Upper lobe of left lung (tissue), 4 donors: ENCODE measurements around the gene RHBDL1.

Source experiments
- POLR2A ChIP-seq, 4 donors: fragments of 450-650 bp; IDR thresholded peaks; one replicate each; pipeline ENCODE4 v1.5.1; 2016 to 2017; ENCODE audit warnings: antibody characterized with exemption in 4 of 4, mild to moderate bottlenecking in 2 of 4
- TF ChIP-seq, protein P1 (sequence below), 6 experiments: fragments of 450-650 bp in 4 of 6; fragments of 200-600 bp in 2 of 6; sonication (generic) in 2 of 6; IDR thresholded peaks; one replicate each; pipeline ENCODE4 v1.5.1; 2016 to 2019; ENCODE audit warnings: antibody characterized with exemption in 6 of 6

- TF ChIP-seq, protein P1, sequence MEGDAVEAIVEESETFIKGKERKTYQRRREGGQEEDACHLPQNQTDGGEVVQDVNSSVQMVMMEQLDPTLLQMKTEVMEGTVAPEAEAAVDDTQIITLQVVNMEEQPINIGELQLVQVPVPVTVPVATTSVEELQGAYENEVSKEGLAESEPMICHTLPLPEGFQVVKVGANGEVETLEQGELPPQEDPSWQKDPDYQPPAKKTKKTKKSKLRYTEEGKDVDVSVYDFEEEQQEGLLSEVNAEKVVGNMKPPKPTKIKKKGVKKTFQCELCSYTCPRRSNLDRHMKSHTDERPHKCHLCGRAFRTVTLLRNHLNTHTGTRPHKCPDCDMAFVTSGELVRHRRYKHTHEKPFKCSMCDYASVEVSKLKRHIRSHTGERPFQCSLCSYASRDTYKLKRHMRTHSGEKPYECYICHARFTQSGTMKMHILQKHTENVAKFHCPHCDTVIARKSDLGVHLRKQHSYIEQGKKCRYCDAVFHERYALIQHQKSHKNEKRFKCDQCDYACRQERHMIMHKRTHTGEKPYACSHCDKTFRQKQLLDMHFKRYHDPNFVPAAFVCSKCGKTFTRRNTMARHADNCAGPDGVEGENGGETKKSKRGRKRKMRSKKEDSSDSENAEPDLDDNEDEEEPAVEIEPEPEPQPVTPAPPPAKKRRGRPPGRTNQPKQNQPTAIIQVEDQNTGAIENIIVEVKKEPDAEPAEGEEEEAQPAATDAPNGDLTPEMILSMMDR (IDR thresholded peaks at IDR 0.05): no peak
- TF ChIP-seq POLR2A (IDR thresholded peaks at IDR 0.05): no peak
These were observed 48.2 kb downstream of the RHBDL1 start for GRCh38 chr16:723695-724094.
